ENCODE data around the gene ACYP2. TPM values are rescaled to one million over a fixed set of nuclear protein-coding genes. Genes with fewer than 3 reads are reported as not detected.
"Not testable (repeated sequence)": the region's sequence is repeated elsewhere in the genome, so short reads cannot be mapped to it uniquely, and the experiment has no call there.

ACYP2 gene
- total RNA-seq, 4 donors from 2014 or later = 15.4 to 28.7 (median 22.7) TPM

DNA sequence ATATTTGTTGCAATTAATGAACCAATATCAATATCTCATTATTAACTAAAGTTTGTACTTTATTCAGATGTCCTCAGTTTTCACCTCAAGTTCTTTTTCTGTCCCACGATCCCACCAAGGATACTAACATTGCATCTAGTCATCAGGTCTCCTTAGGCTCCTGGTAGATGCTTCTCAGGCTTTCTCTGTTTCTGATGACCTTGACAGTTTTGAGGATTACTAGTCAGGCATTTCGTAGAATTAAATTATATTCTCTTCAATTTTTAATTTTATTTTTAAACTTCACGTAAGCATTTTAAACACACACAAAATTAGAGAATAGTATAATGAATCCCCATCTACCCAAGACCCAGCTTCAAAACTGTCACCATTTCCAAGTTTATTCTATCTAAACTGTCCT is 5.6 kb upstream of the ACYP2 start:
- DNase-seq (ENCODE audit: extremely low spot score) = no peak
- TF ChIP-seq EP300 (IDR thresholded peaks at IDR 0.05) (no peak), POLR2A (IDR thresholded peaks at IDR 0.05; ENCODE audit: low read depth) (no peak), POLR2AphosphoS5 (IDR thresholded peaks at IDR 0.05) (no peak)
- TF ChIP-seq, protein P1, sequence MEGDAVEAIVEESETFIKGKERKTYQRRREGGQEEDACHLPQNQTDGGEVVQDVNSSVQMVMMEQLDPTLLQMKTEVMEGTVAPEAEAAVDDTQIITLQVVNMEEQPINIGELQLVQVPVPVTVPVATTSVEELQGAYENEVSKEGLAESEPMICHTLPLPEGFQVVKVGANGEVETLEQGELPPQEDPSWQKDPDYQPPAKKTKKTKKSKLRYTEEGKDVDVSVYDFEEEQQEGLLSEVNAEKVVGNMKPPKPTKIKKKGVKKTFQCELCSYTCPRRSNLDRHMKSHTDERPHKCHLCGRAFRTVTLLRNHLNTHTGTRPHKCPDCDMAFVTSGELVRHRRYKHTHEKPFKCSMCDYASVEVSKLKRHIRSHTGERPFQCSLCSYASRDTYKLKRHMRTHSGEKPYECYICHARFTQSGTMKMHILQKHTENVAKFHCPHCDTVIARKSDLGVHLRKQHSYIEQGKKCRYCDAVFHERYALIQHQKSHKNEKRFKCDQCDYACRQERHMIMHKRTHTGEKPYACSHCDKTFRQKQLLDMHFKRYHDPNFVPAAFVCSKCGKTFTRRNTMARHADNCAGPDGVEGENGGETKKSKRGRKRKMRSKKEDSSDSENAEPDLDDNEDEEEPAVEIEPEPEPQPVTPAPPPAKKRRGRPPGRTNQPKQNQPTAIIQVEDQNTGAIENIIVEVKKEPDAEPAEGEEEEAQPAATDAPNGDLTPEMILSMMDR (IDR thresholded peaks at IDR 0.05) = no peak
- H3K36me3 ChIP-seq = no peaks in the 10 kb centered on the region
- H3K9me3 ChIP-seq = no peaks in the 10 kb centered on the region
- H3K4me1 ChIP-seq = peaks cover 5 to 22% (median 13%) of the 10 kb centered on the region in 4 donors
- H3K4me3 ChIP-seq = no peak overlapping the region
- no peak overlapping the region for H3K27ac ChIP-seq (replicated peaks in 1 of 4)
- H3K27me3 ChIP-seq = no peaks in the 10 kb centered on the region
- intact Hi-C loops (cut with DNase I) = loop anchor here (5.0 kb wide), 1 partner anchor 727 kb away; no protein-coding TSS in a partner anchor
- WGBS = 95% methylated on average over 3 of the region's 3 CpGs

DNA sequence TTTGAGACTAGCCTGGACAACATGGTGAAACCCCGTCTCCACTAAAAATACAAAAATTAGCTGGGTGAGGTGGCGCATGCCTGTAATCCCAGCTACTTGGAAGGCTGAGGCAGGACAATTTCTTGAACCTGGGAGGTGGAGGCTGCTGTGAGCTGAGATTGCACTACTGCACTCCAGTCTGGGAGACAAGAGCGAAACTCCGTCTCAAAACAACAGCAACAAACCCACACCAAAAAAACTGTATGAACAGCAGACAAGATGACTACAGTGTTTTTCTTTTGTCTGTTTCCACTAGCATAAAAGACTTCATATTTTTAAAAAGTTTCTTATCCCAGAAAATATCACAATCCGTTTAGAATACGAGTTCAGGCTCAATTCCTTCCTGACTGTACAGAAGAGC is 936 bp upstream of the ACYP2 start:
- Histone ChIP-seq H3K27ac (replicated peaks in 1 of 4) (peak overlapping the region; percentile 95 to 99 (median 98)), H3K4me1 (peaks cover 6 to 10% (median 7%) of the 10 kb centered on the region in 4 donors), H3K4me3 (peak overlapping the region in 1 of 4 donors; percentile 93)
- DNase-seq (ENCODE audit: extremely low spot score); H3K27me3 ChIP-seq; H3K36me3 ChIP-seq; intact Hi-C loops (cut with DNase I); H3K9me3 ChIP-seq: not testable (repeated sequence)
- 90% methylated on average over 6 of the region's 6 CpGs for WGBS

DNA sequence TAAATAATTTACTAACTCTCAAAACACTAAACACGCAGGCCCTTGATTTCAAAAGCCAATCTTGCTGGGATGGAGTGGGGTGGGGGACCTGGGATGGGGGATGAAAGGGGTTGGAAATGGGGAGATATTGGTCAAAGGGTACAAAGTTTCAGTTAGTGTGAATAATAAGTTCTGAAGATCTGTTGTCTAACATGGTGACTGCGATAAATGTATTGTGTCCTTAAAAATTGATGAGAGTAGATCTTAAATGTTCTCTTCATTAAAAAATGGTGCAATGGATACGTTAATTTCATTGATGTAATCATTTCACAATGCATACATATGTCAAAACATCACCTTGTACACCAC is 505 bp upstream of the ACYP2 start:
- WGBS = 62% methylated on average over 3 of the region's 3 CpGs
- no peak for DNase-seq (ENCODE audit: extremely low spot score)
- Histone ChIP-seq H3K27me3 (no peaks in the 10 kb centered on the region), H3K36me3 (peaks cover 0 to 7% (median 0%) of the 10 kb centered on the region in 4 donors), H3K9me3 (no peaks in the 10 kb centered on the region), H3K27ac (replicated peaks in 1 of 4) (peak overlapping the region; percentile 95 to 99 (median 98)), H3K4me3 (peak overlapping the region; percentile 69 to 93 (median 80)), H3K4me1 (peaks cover 6 to 10% (median 7%) of the 10 kb centered on the region in 4 donors)
- intact Hi-C loops (cut with DNase I) = no loop called here
- TF ChIP-seq POLR2A (IDR thresholded peaks at IDR 0.05; ENCODE audit: low read depth) (no peak), POLR2AphosphoS5 (IDR thresholded peaks at IDR 0.05) (no peak), EP300 (IDR thresholded peaks at IDR 0.05) (no peak)
- TF ChIP-seq, protein P1 (IDR thresholded peaks at IDR 0.05) = no peak

DNA sequence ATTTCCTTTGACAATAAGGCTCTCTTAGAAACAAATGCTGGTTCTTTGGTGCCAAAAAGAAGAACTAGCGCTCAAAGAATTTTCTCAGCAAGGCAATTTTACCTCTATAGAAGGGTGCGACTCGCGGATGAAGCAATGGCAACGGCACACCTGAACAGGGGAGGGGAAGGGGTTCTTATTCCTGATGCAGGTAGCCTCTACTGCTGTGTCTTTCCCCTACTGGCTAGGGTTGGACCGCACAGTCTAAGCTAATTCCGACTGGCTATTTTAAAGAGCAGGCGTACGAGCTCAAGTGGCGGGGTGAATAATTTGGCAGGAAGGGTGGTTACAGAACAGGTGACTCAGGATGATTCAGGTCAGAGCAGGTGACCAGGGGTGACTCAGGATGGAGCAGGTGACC is 1.2 kb downstream of the ACYP2 start:
- H3K27me3 ChIP-seq; intact Hi-C loops (cut with DNase I); H3K36me3 ChIP-seq; H3K4me3 ChIP-seq; H3K9me3 ChIP-seq; DNase-seq (ENCODE audit: extremely low spot score); H3K27ac ChIP-seq (replicated peaks in 1 of 4): not testable (repeated sequence)
- WGBS = 95% methylated on average over 10 of the region's 10 CpGs
- peaks cover 6 to 10% (median 7%) of the 10 kb centered on the region in 4 donors for H3K4me1 ChIP-seq

DNA sequence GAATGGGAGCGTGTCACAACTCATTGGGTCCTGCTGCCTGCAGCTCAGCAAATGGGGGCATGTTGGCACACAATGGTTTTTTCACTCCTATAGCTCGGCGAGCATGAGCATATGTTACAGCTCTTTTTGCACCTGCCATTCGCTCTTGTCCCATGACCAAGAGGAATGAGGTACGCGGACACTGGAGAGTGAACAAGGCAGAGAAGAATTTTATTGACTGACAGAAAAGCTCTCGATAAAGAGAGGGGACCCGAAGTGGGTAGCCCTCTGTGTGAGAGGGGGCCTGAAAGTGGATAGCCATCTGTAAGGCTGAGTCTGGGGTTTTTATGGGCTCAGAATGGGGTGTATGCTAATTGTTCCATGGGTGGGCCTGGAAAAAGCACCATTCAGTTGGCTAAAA is 5.5 kb downstream of the ACYP2 start:
- H3K27me3 ChIP-seq = no peaks in the 10 kb centered on the region
- DNase-seq (ENCODE audit: extremely low spot score) = no peak
- intact Hi-C loops (cut with DNase I) = no loop called here
- no peaks in the 10 kb centered on the region for H3K9me3 ChIP-seq
- TF ChIP-seq, protein P1 (IDR thresholded peaks at IDR 0.05) = no peak
- TF ChIP-seq POLR2AphosphoS5 (IDR thresholded peaks at IDR 0.05) (no peak), POLR2A (IDR thresholded peaks at IDR 0.05; ENCODE audit: low read depth) (no peak), EP300 (IDR thresholded peaks at IDR 0.05) (no peak)
- peaks cover 0 to 12% (median 4%) of the 10 kb centered on the region in 4 donors for H3K4me1 ChIP-seq
- H3K4me3 ChIP-seq = no peak overlapping the region
- WGBS = over 99% methylated on average over 8 of the region's 8 CpGs
- H3K36me3 ChIP-seq = peaks cover 0 to 7% (median 3%) of the 10 kb centered on the region in 4 donors
- H3K27ac ChIP-seq (replicated peaks in 1 of 4) = no peak overlapping the region
